Measurements from ENCODE around the gene PNRC1.

- TF ChIP-seq FOXM1 (IDR thresholded peaks at IDR 0.05; ENCODE audit: borderline replicate concordance, low read depth) (no peak), CREB1 (IDR thresholded peaks at IDR 0.05; ENCODE audit: low read depth) (no peak), RAD21 (IDR thresholded peaks at IDR 0.05; ENCODE audit: low read depth) (peak; percentile 77), ZBTB7A (IDR thresholded peaks at IDR 0.05; ENCODE audit: low read depth) (no peak)
Measured at GRCh38 chr6:89122625-89123024, 42.1 kb downstream of the PNRC1 start.

Data from Ishikawa (cell line).